HG02678 (cell line): ENCODE data around the gene KCNMB2.

Source experiments
- ATAC-seq: cut with Tn5 transposase; IDR thresholded peaks from one replicate; pipeline ENCODE4 v1.9.1; 2021; ENCODE audit warnings: mild to moderate bottlenecking, moderate library complexity; ENCODE audit not compliant: unreplicated experiment

The KCNMB2 gene

DNA sequence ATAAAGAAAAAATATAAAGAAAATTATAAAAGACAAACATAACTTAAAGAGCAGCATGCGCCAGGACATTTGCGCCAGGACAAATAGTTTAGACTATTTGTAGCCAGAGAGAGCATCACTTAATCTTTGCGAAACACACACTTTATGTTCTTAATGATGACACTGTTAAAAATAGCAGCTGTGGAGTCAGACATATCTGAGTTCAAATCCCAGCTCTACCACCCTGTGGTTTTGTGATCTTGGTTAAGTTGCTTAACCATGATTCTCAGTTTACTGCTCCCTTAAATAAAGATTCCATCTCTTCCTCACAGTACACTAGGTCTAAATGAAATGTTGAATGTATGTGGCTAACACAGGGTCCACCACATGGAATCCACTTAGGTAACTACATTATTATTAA is 31.4 kb downstream of the KCNMB2 start:
- ATAC-seq = no peak

DNA sequence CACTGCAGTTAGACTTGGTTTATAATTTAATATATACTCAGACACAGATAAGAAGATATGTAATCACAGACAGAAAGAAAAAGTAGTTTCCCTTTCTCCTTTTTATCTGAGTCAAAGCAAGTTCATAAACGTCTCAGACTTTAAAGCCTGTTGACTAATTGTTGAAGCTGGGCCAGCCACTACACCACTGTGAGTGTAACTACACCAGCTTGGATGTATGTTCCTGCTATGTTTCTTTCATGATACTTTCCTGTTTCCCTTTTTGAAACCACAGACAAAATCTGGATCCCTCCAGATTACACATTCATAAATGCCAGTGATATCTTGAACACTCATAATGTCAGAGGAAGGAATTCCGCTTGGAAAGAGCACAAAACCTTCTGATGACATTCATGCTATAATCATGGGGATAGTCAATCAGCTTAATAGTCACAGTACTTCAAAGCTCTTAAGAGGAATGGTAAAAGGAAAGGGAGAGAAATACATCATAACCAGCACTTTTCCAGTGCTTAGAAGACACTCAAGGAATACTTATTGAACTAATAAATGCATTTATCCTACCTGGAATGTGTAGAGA is 32.0 kb downstream of the KCNMB2 start:
- ATAC-seq = no peak

DNA sequence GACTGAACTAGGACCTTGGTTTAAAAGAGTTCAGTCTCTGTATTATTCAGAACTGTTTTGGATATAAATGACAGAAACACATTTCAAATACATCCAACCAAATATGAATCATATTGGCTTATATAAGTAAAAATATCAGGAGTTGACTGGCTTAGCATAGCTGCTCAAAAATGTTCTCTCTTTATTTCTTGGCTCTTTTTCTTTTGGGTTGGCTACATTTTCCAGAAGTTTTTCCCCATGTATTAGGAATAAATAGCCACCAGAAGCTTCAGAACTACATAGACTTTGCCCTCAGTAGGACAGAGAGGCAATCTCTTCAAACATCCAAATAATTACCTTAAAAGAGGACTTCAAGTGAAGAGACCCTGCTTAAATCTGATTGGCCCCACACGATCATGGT is 32.7 kb downstream of the KCNMB2 start:
- no peak for ATAC-seq

DNA sequence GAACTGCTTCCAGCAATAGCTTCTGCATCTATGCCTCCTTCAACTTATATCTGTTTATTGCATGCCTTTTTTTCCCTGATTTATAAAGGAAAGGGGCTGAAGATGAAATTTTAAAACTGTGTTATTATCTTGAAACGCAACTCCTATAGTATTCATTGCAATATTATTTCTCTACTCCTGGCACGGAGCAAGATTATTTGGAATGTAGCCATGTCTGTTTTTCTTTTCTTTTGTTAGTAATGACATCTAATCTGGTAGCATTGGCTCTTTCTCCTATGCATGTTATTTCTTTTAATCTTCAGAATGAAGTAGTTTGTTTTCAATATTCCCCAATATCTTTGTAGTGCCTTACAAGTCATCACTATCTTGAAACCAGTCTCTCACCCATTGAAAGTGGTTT is 33.6 kb downstream of the KCNMB2 start:
- no peak for ATAC-seq

DNA sequence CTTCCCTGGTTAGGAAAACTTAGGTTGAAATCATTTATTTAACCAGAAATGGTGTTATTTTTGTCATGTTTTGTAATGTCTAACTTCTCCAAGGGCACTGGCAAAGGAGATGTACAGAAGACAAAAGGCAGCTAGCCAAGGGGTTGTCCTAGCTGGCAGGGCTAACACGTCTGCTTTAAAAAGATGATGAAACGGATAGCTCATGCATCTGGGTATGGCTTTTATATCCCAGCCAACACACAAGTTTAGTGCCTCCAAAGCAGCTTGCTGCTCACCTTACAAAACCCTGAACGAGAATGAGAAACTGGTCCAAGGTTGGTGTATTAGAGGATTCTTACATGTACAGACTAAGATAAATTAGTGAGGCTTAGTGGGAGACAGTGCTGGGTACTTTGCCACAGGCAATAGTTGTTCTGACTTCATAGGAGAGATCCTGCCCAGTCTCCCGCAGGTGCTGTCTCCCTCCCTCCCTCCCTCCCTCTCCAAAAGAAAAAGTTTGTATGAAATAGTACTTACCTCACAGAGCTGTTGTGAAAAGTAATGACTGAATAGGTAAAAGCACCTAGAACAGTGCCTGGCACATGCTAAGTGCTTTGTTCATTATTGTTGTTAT is 47.8 kb downstream of the KCNMB2 start:
- ATAC-seq = no peak

DNA sequence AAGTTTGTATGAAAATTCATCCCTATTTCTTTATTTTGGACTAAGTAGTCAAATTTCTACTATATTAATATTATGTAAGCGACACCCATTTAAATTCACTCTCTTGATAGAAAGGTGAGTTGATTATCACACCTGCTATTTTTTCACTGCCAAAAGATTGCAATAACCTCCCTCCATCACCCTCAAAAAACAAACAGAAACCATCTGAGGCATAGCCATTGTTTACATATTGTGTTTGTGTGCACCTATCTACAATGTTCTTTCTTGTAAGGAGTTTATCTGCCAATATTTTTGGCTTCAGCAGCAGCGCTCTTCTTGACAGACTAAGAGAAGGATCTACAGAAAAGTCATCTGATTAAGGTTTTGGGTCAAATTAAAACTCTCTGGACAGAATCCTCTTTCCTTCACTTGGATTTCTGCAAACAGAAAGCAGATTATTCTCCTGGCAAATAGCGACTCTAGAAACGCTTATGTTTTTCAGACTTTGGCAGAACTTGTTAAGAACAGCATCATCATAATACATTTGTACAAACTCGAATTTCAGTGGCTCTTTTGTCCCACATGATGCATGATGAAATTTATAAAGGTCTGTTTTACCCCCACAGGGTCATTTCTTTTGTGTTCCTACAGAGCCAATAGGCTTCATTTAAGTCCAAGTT is 48.6 kb downstream of the KCNMB2 start:
- ATAC-seq = no peak

DNA sequence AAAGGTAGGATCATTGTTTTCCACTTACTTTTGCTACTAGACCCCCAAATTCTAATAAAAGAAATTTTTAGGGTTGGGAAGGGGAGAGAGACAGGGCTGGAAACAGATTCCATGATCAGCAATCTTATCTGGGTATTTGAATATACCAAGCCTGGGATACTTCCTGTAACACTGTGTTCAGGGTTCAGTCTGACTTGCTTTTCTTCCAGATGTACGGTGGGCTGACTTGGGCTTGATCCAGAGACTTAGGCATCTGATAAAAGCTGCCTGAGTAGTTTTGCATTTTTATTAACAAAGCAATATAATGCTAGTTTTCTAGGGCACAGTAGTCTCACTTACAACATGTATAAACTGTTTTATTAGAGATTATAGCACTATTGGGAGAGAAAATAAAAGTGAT is 49.2 kb downstream of the KCNMB2 start:
- ATAC-seq = no peak

DNA sequence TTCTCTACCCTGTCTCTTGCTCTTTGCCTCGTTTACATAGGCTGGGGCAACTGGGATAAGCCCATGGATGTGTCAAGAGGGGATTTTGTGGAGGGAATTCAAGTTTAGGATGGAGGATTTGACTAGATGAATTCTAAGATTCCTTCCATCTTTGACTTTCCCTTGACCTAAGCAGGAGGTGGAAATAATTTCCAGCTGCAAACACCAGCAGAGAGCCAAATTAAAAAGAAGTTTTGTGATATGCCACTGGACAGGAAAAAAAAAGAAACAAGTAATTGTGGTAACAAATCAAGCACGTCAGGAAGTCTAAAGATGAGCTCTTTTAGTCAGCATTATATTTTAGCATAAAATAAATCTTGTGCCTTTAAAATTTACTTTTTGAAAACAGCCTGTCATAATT is 49.8 kb downstream of the KCNMB2 start:
- no peak for ATAC-seq

DNA sequence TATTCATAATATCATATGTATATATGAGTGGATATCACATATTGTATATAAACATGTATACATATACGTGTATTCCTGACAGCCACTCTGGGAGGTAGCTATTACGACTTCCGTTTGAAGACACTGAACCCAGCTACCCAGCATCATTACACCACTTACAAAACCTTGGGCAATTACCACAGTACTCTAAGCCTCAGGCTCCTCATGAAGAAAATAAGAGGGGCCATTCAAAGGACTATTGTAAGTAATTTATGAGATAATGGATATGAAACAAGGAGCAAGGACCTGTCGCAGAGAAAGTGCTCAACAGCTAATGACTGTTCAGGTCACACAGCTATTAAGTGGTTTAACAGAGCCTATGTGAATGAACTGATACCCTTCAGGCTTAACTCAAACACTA is 52.4 kb downstream of the KCNMB2 start:
- no peak for ATAC-seq

DNA sequence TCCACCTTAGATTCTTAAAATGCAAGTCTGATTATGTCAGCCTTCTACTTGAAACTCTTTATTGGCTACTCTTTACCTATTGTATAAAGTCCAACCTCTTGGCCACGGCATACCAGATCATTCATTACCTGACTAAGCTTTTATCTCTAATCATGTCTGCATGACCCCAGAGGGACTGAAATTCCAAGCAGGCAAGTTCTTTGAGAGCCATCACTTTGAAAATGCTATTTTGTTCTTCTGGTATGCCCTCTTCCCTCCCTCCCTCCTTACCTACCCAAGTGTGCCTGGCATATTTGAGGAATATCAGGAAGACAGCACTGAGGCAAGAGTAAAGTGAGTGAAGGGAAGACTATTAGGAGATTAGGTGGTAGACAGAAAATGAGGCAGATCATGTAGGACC is 57.5 kb downstream of the KCNMB2 start:
- ATAC-seq = no peak

DNA sequence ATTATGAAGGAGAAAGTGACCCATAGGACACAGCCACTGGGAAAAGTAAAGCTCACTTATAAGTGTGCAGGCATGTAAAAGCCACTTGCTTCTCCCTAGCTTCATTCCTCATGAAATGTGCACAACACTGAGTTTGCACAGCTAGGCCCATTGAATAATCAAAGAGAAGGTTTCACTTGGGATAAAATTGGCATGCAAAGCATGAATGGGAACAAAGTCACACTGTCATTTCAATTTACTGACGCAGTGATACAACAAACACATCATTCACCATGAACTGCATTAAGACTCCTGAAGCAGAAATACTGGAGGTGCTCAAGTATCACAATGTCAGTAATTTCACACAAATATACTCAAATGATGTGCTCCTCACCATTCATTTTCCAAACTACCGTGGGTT is 61.1 kb downstream of the KCNMB2 start:
- no peak for ATAC-seq

DNA sequence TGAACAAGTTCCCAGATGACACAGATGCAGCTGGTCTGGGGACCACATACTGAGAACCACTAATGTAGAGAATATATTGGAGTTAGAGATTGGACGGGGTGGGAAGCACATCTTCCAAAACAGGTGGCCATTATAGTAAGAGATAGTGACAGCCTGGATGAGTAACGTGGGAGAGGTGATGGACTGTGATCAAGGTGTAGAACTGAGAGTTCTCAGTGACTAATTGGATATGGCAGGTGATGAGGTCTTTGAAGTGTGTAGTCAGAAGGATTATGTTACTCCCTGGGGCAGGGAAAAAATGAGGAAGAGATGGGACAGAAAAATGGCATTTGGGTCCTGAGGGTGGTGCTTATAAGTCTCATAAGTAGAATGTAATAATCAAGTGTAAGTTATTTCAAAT is 66.6 kb downstream of the KCNMB2 start:
- no peak for ATAC-seq

DNA sequence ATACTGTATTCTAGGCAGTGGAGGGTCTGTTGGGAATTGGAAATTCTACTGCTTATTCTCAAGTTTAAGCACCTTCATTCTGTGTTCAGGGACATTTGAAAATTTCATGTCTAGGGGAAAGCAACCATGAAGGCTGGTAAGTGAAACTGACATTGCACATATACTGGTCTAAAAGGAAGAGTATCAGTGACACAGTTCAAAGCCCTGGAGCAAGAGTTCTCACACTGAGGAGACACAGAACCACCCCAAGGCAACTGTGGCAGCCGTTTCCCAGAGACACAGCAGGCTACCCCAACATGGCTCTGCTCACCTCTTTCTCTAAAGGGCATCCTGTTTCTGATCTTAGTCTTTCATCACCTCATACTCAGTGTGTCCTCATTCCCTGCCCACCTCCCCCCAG is 67.5 kb downstream of the KCNMB2 start:
- no peak for ATAC-seq

DNA sequence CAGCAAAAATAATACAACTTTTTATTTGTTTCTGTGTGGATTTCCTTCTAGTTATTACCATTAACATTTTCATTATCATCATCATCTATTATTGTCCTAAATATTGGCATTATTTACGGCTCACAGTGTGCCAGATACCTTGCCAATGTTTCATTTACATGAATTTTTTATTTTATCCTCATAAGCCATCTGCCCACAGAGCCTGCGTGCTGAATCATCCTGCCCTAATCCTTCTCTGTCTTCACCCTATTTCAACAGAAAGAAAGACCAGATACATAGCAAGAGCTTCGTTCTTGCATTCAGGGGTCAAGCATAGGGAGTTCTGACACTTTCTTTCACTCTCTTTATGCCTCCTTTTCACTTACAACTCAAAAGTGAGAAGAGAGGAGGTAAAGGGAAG is 82.0 kb downstream of the KCNMB2 start:
- ATAC-seq = no peak

DNA sequence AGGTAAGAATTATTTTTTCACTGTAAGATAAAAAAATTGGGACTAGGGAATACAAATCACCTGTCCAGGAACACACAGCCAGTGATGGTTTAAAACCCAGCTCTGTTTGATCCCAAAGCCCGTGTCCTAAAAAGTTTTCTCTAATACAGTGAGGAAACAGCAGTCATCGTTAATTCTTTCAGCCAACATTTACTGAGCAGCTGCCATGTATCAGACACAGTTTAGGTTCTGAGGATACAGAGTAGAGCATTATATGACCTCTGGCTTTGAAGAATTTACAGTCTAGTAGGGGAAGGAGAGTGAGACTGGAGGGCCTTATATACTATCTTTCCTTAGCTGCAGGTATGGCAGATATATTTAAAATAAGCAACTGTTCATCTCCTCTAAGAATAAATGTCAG is 82.7 kb downstream of the KCNMB2 start:
- no peak for ATAC-seq

DNA sequence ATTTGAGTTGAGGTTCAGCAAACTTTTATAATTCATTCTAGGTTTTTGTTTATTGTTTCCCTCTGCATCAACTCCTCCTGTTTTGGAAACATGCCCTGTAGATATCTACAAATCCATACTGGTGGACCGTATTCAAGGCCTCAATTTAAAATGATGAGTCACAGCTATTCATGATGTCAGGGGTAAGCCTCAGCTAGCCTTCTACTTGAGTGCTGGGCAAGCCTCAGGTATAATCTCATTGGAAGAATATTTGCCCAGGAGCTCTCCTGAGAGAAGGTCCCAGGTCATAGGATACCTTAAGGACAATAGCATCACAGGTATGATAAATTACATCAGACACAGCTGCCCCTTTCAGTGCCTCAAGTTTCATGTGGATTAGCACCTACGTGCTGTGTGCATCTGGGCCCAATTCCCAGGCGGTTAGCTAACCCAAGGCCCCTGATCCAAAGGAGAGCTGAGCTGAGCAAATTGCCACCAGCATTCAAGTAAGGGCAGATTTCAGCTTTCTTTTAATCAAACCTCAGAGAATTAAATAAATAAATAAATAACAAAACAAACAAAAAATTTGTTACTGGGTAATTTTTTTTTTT is 87.5 kb downstream of the KCNMB2 start:
- ATAC-seq = no peak

DNA sequence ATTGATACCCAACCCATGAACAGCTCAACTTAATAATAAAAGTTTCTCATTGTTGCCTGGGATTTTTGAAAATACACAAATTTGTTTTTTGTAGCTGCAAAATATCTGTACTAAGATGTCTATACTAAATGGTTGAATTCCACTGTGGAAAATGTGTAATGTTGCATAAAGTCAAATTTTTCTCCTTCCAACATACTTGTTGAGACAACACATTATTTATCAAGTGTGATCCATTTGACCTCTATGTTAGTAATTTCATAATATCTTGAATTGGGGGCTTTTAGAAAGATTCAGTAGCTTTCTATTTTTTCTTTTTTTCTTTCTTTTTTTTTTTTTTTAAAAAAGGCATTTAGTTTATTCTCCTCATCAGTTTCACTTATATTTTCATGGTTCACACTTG is 88.0 kb downstream of the KCNMB2 start:
- no peak for ATAC-seq

DNA sequence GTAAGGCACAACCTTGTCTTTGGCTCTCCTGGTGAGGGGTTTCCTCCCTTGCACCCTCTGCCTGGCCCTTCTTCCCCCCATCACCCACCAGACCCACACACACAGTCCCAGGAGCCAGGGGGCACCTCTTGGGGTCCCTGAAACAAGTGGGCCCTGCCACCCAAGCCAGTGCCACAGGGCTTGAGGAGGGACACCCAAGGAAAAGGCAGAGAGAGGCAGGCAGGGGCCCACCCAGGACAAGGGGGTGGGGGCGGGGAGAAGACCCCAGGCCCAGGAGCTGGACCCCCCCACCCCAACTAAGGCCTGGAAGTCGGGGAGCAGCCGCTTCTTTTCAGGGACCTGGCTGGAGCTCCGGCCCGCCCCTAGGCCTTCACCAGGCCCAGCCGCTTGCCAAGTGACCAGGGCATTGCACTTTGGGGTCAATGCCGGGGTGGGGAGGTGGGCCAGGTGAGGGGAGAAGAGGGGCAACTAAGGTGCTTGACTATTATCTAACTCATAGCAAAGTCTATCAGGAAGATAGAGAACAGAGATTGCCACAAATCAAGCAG is 88.9 kb downstream of the KCNMB2 start:
- ATAC-seq = no peak

DNA sequence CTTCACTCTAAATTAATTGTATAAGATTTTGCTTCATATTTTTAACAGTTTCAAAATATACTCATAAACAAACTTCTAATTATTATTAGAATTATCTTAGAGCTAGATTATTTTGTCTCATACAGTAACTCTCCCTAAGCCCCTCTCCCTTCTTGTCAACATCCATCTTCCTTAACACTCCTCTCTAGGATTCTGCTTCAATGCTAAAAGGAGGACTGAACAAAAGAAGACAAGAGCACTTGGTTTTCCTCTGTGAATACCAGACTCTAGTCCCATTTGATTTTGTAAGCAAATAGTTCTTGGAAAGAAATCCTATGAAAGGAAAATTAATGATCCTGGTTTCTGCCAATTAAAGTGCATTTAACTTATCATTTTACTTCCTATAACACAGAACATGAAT is 91.8 kb downstream of the KCNMB2 start:
- no peak for ATAC-seq

DNA sequence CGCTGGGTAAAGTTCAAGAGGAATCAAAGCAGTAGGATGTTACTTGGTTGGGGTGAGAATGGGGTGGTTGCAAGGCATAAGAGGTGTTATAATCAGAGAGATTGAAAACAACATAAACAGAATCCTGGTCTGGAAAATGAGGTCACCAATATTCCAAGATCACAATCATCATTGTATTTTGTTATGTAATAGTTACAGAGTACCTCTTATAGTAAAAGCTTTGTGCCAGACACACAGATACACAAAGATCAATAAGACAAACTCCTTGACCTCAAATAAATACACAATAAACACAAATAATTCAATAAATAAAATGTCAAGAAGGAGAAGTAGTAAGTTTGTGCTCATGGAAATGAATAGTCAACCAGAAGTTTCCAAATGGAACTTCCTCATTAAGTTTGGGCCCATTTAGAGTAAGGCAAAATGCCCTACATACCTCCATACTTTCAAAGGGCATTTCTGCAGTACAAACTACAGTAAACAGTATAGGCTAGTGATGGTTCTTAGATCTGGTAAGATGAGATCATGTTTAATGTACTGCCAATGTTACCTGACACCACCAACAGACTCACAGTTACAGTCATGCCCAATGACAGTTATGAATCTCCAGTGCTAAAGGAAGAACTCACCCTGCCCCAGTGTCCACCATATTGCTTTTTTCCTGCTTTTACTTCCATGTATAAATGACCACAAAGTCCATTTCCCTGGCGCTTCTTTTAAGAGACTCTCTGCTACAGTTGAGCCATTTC is 93.4 kb downstream of the KCNMB2 start:
- ATAC-seq = no peak

DNA sequence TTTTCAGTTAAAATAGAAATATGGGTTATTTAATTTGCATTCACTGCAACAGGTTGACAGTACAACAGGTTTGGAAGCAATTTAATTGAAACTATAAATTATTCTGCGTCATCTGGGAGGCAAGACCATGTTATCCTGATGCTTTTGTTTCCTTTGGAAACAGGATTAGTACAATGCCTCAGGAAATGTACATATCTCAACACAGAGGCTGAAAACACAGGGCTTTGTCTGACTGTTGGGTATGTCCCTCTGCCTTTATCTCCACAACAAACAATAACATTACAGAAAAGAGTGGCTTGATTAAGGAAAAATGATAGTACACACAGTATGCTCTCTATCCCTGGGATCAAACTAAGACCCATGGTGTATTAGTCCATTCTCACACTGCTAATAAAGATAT is 95.7 kb downstream of the KCNMB2 start:
- ATAC-seq = no peak
